Psoas muscle (tissue), 8 donors: ENCODE measurements around the gene PRR36. TPM values are rescaled to one million over a fixed set of nuclear protein-coding genes. Genes with fewer than 3 reads are reported as not detected.

Experiments
- ATAC-seq, 4 donors: fragments of 200-7000 bp; cut with Tn5 transposase; one replicate each; pipeline ENCODE4 v1.9.1; 2020; ENCODE audit warnings: moderate library complexity in 3 of 4, mild to moderate bottlenecking in 2 of 4
- DNase-seq, 2 donors: peaks; one replicate each; pipeline ENCODE4 v3.0.0-alpha.2; 2020
- H3K27ac ChIP-seq: fragments of 200-600 bp; one replicate; pipeline ENCODE4 v1.8.0; 2022
- H3K27me3 ChIP-seq, 3 donors: fragments of 200-600 bp in 1 of 3; one replicate each; pipeline versions ENCODE4 v1.6.1 to v1.8.0; 2013 to 2022; ENCODE audit warnings: low read length in 2 of 3, mild to moderate bottlenecking in 2 of 3, moderate library complexity in 1 of 3; ENCODE audit not compliant: insufficient read depth in 3 of 3
- H3K36me3 ChIP-seq, 2 donors: fragments of 200-600 bp in 1 of 2; one replicate each; pipeline versions ENCODE4 v1.6.1 to v1.8.0; 2013 to 2022; ENCODE audit warnings: low read depth in 1 of 2, mild to moderate bottlenecking in 1 of 2, moderate library complexity in 1 of 2; ENCODE audit not compliant: insufficient read depth in 1 of 2
- H3K4me1 ChIP-seq: fragments of 200-600 bp; one replicate; pipeline ENCODE4 v1.8.0; 2022
- H3K4me3 ChIP-seq: fragments of 200-600 bp; one replicate; pipeline ENCODE4 v1.8.0; 2022; ENCODE audit warnings: mild to moderate bottlenecking
- H3K9me3 ChIP-seq: fragments of 200-600 bp; one replicate; pipeline ENCODE4 v1.8.0; 2022
- WGBS, 3 donors: extraction: QIAGEN DNeasy Blood & Tissue Kit; methylation state at CpG; one replicate each; pipeline versions ENCODE4 v1.1.6 to v1.1.7; 2013; 5-methylcytosine and 5-hydroxymethylcytosine counted together
- intact Hi-C, 2 donors: fragments of 100-400 bp; cut with DNase I; formaldehyde crosslinking; loops; one replicate each; pipeline versions ENCODE4 v1.11.0 to v1.14.2; 2022
- polyA plus RNA-seq, 3 donors: library from polyadenylated mRNA; stranded (reverse); fragments of 200-250 nt; gene quantifications; one replicate each; pipeline ENCODE4 v1.2.3, GENCODE V29; 2013
- total RNA-seq, 4 donors: library from RNA; stranded (reverse); fragmentation: NEBNext Ultra II Directional in 2 of 4; extraction: Animal tissue kit (Norgen Biotek cat#: 25700) in 2 of 4; gene quantifications; one replicate each; pipeline versions ENCODE4 v1.2.1 to v1.2.4, GENCODE V29; 2021 to 2023
- TF ChIP-seq, protein P1 (sequence below): fragments of 200-600 bp; IDR thresholded peaks from one replicate; pipeline ENCODE4 v1.8.0; 2022; ENCODE audit warnings: antibody characterized with exemption
- donor health status: healthy with polysubstance abuse.
- donor health status: DM: no; HTN: no; CAD: no; lungs with moderate emphysema.
- donor health status: Bipolar disorder and iron deficiency.
- donor health status: healthy.
- donor health status: DM: yes; HTN: yes; CAD: no.
- donor health status: DM: no; HTN: no; CAD: no.
- donor health status: DM: no; HTN: no; CAD: no.
- donor health status: DM: yes; HTN: yes; CAD: no.

PRR36 gene
- total and polyA plus RNA-seq, 7 donors, result not detected

DNA sequence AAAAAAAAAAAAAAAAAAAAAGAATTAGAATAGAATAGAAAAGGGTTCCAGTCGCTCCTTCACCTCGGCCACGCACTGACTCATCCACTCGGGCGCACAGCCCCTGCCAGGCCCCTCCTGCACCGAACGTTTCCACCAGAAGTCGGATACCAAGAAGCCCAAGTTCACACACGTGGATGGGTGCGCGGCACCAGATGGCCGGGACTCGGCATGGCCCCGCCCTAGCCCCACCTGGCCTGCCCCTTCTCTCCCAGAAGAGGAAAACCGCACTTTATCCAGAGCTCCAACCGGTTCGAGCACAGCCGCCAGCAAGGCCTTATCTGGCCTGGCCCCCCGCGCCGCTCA lies 5.9 kb downstream of the PRR36 start:
- no peaks in the 10 kb centered on the region for H3K9me3 ChIP-seq
- H3K4me1 ChIP-seq, result peaks cover 8% of the 10 kb centered on the region
- H3K27me3 ChIP-seq, result peaks cover 0 to 59% (median 16%) of the 10 kb centered on the region in 3 donors
- DNase-seq (peak in 1 of 2 donors; percentile 49), ATAC-seq (no peak)
- TF ChIP-seq, protein P1, sequence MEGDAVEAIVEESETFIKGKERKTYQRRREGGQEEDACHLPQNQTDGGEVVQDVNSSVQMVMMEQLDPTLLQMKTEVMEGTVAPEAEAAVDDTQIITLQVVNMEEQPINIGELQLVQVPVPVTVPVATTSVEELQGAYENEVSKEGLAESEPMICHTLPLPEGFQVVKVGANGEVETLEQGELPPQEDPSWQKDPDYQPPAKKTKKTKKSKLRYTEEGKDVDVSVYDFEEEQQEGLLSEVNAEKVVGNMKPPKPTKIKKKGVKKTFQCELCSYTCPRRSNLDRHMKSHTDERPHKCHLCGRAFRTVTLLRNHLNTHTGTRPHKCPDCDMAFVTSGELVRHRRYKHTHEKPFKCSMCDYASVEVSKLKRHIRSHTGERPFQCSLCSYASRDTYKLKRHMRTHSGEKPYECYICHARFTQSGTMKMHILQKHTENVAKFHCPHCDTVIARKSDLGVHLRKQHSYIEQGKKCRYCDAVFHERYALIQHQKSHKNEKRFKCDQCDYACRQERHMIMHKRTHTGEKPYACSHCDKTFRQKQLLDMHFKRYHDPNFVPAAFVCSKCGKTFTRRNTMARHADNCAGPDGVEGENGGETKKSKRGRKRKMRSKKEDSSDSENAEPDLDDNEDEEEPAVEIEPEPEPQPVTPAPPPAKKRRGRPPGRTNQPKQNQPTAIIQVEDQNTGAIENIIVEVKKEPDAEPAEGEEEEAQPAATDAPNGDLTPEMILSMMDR, result no peak
- no peaks in the 10 kb centered on the region for H3K36me3 ChIP-seq
- H3K27ac ChIP-seq, result no peak overlapping the region
- peak overlapping the region; percentile 54 for H3K4me3 ChIP-seq
- intact Hi-C loops, result no loop called here
- 14 to 34% (median 18%) methylated on average over 21 of the region's 21 CpGs for WGBS, 3 donors

DNA sequence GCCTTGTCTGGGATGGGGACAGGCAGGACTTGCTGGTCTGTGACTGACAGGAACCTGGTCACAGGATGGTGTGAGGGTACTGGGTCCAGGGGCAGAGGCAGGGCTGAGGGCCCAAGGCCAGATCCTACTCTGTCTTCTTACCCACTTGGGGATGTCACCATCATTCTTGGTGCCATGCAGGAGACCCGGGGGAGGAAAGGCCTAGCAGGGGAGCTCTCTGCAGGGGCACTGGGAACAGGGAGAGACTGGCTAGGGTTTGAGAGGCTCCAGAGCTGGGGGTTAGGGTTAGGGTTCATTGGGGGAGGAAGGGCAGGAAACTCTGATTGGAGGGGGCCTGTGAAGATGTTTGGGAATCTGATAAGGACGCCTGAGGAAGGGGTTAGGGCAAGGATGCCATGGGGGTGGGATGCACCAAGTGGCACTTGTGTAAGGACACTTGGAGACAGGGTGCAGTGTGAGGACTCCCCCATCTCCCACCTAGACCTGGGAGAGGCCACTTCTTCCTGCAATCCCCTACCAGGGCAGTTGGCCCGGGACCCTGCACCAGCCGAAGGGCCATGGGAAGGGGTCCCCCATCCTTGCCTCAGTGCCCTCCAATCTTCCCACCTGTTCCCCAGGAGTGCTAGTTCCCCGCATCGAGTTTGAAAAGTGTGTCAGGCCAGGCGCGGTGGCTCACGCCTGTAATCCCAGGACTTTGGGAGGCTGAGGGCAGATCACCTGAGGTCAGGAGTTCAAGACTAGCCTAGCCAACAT lies 6.9 kb downstream of the PRR36 start:
- Histone ChIP-seq H3K27ac (no peak overlapping the region), H3K4me1 (peaks cover 8% of the 10 kb centered on the region), H3K36me3 (no peaks in the 10 kb centered on the region), H3K4me3 (no peak overlapping the region), H3K27me3 (peaks cover 0 to 54% (median 9%) of the 10 kb centered on the region in 3 donors), H3K9me3 (no peaks in the 10 kb centered on the region)
- WGBS, 3 donors, result 82 to 85% (median 85%) methylated on average over 9 of the region's 9 CpGs
- TF ChIP-seq, protein P1, result no peak
- peak in 1 of 2 donors; percentile 26 for DNase-seq
- intact Hi-C loops, result no loop called here
- no peak for ATAC-seq

DNA sequence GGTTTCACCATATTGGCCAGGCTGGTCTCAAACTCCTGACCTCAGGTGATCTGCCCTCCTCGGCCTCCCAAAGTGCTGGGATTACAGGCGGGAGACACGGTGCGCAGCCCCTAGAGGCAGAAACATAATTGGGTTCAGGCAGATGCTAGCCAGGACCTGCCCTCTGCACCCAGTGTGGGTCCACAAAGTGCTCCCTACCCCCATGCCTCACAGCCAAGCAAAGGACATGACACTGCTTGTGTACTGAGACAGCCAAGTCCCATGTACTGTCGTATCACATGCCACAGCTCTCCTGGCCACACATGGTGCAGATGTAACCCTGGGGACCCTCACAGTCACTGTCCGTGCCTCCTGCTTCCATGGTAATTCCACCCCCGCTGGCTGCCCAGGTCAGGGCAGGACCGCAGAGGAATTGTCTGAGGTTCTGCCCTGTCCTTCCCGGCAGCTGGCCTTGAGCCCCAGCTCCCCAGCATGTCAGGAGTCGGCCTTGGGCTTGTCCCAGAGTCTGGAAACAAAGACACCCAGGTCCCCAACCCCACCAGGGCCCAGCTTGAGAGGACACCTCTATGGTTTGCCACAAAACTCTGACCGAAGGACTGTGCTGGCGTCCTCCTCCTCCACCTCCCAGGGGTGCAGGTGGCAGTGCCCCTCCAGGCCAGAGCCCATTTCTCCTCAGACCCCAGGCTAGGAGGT lies 7.6 kb downstream of the PRR36 start:
- ATAC-seq, result no peak
- Histone ChIP-seq H3K36me3 (no peaks in the 10 kb centered on the region), H3K27ac (no peak overlapping the region), H3K27me3 (peaks cover 0 to 59% (median 11%) of the 10 kb centered on the region in 3 donors), H3K4me3 (no peak overlapping the region), H3K4me1 (peaks cover 13% of the 10 kb centered on the region), H3K9me3 (no peaks in the 10 kb centered on the region)
- intact Hi-C loops, result no loop called here
- 51 to 59% (median 52%) methylated on average over 12 of the region's 12 CpGs for WGBS, 3 donors
- TF ChIP-seq, protein P1, result no peak
- DNase-seq, result peak in 1 of 2 donors; percentile 35

DNA sequence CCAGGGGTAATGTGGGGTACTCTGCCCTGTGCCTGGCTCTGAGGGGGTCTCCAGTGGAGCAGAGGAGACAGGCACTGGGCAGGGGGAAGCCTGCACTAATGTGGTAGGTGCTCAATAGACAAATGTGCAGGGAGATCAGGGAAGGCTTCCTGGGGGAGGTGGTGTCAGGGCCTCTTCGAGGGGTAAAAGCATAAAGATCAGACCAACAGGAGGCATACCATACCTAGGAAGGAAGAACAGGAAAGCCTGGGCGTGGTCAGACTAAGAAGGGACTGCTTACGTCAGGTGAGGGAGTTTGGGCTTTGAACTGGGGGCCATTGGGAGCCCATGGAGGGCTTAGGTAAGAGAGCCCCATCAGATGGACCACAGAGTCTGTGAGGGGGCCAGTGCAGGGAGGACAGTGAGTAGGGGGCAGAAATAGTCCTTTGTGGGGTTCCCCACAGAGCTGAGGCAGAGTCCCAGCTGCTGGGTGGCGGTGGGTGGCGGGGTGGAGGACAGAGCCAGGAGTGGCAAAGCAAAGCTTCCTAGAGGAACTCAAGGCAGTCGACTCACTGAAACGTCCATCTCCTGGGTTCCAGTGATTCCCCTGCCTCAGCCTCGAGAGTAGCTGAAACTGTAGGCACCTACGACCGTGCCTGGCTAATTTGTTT lies 8.8 kb downstream of the PRR36 start:
- peaks cover 13% of the 10 kb centered on the region for H3K4me1 ChIP-seq
- 37 to 55% (median 41%) methylated on average over 10 of the region's 10 CpGs for WGBS, 3 donors
- peaks cover 0 to 71% (median 15%) of the 10 kb centered on the region in 3 donors for H3K27me3 ChIP-seq
- ATAC-seq (no peak), DNase-seq (peak in 1 of 2 donors; percentile 21)
- H3K4me3 ChIP-seq, result no peak overlapping the region
- intact Hi-C loops, result no loop called here
- no peaks in the 10 kb centered on the region for H3K36me3 ChIP-seq
- H3K27ac ChIP-seq, result no peak overlapping the region
- H3K9me3 ChIP-seq, result no peaks in the 10 kb centered on the region
- TF ChIP-seq, protein P1, result no peak
